Fibroblast of peridontal ligament (primary cell): Measurements from ENCODE around the gene POU6F2.

ENCODE experiments used
- DNase-seq: peaks from one replicate; pipeline ENCODE4 v3.0.0-alpha.2; 2010; ENCODE audit errors: extremely low read depth

Gene POU6F2

DNA sequence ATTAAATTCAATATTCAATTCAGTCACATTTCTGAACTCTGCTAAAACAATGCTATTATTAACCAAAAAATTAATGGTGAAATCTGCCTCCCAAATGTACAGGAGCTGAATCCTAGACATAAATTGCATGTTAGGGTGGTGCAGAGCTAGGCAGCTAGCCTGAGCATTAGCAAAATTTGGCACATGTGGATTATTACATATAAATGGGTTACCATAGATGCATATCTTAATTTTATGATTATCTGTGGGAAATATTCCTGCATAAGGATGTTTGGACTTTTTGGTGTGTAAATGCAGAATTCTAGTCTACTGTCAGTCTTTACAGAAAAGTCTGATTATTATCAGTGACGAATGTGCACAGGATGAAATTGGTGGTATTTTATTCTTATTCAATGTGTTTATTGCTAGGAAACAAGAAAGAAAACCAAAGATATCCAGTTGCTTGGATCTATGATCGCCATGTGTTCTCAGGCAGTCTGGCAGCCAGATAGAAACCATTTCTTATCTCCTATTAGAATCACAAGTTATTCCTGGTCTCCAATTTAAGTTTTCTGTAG, 150.7 kb downstream of the POU6F2 start:
- DNase-seq = no peak

DNA sequence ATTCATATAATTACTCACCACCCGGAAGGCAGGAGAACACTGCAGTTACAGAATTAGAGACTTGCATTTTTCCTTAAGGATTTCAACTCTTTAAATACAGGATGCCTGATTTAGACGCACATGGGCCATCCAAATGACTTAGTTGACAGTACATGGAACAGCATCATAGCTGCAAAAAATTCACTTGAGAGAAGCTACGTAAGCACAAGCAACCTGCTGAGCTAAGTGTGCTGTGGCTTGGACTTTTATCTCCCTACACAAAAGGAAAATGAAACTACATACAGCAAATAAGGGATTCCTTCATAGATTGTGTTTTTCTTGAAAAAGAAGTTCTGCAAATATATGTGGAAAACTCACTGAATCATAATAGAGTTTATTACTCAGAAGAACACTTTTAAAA, 152.6 kb downstream of the POU6F2 start:
- no peak for DNase-seq

DNA sequence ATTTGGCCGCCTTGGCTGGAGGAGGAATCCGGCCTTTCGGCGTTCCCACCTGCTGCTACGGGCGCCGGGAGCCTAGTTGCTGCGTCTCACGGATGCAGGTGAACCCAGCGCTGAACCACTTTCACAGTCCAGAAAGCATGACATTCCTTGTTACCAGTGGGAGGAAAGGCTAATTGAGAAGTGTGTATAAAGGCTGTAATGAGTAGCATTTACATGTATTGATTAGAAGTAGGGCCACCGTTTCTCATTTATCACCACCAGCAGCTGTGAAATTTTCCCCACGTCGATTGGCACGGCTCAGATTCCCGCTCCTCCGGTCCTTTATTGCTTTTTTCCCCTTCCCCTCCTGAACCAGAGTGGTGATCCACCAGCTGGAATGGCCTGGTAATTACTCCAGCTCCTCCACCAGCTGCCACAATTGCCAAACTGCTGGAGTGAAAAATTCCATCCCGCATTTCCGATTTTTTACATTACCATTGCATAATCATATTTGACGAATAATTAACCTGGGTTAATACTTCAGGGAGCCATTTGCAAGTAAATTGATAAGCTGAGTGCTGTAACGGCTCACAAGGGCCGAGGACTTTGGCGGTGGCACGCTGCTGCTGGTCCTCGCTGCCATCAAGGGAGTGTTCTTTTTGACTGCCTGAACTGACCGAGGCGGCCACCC, 153.3 kb downstream of the POU6F2 start:
- no peak for DNase-seq

DNA sequence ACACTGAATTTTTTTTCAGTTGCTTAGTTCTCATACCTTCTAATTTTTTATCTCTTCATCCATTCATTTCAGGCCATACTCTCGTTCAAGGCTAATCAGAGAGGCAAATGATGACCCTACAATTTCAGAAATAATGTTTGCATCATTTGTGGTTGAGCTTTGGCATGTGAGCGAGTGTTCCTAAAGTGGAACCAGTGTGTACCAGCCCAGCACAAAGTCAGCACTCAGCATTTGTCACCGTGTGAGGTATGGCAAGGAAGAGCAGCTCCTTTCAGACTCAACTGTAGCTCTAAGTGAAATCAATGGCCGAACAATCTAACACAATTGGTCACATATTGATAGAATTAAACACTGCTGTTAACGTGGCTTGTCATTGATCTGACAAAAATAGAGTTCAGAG, 154.6 kb downstream of the POU6F2 start:
- no peak for DNase-seq

DNA sequence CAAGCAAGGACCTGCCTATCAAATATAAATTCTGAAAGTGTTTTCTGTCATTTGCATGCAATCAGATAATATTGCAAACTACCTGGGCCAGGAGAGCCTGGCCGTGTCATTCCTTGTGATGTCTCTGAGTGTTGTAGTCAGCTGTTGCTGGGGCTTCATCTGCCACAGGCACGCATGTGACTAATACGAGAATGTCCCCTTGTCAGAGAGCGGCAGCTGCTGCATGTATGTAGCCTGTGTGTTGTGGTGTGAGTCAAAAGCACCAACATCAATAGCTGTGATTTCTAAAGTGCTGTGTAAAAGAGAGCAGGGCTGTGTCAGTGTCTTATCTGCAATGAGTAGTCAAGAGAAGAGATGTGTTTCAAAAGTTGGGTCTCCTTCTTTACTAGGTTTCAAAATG, 155.4 kb downstream of the POU6F2 start:
- no peak for DNase-seq

DNA sequence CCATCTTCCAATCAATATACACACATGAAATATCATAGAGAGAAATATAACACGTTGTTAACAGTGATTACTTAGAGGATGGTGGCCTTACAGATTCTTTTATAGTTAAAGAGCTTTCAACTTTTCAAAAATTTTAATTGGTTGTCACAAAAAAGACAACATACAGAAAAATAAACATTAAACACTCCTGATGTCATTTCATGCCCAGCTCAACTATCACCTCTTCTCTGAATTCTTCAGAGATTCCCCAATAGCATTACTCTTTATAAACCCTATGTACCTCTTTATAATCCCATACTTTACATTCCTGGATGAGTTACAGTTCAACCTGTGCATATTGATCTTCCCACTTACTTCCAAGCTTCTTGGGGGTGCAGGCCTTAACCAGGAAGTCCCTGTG, 159.8 kb downstream of the POU6F2 start:
- no peak for DNase-seq

DNA sequence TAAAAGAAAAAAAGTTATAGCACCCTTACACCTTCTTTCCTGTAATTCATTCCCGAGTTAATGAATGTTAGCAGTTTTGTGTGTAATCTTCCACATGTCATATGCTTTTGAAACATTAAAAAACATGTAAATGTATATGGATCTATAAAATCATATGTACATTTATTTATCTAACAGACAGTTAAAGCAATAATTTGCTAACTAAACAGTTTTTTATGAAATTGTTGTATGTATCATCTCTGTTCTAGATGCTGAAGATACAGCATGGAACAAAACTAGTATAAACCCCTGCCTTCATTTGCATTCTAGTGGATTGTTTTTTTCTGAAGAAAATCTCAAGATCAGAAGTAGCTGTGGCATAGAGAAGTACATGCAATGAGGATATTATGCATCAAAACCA, 165.0 kb downstream of the POU6F2 start:
- DNase-seq = no peak

DNA sequence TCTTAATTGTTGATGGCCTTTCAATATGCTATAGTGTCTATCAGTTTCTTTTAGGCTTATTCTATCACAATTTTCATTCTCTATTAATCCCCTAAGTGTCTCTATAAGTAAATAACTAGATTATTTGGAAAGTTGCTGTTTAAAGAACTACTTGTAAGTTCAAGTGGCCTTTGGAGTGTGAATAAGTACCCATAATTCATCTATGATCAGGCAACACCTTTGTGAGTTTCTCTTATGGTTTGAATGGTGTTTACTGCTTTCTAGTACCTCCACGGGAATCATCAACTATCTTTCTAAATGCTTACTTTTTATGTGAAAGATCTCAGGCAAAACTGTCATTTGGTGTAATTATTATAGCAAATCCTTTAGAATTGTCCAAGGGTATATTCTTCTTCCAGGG, 166.7 kb downstream of the POU6F2 start:
- no peak for DNase-seq

DNA sequence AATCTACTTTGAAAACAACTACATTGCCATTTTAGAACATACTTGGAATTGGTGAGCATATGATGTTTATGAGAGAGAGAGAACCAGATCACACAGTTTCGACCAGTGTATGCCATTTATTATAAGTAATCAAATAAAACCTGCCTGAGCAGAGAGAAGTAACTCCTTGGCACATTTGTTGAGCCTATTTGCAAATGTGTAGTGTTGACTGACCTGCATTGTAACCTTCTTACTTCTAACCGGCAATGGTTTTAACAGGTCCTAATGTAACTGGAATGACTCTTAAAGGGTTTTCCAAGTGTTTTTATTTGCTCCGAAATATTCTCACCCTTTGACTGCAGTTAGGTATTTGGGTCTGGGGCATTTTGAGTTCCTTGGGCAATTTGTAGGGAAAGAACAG, 167.6 kb downstream of the POU6F2 start:
- no peak for DNase-seq

DNA sequence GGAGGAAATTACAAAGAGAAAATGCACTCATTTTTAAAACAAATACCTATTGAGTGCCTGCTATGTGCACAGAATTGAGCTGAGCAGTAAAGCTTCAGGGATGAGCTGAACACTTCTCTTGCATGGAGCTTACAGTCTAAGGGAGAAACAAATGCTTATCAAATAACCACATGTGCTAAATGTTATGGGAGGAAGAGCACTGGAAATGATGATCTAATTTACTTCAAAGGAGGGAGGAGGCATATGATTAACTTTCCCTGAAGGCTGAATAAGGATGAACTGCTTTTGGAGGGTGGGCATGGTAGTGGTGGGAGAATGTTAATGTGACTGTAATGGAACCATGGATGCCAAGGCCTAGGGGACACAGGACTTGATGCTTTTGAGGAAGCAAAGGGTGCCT, 168.2 kb downstream of the POU6F2 start:
- DNase-seq = no peak

DNA sequence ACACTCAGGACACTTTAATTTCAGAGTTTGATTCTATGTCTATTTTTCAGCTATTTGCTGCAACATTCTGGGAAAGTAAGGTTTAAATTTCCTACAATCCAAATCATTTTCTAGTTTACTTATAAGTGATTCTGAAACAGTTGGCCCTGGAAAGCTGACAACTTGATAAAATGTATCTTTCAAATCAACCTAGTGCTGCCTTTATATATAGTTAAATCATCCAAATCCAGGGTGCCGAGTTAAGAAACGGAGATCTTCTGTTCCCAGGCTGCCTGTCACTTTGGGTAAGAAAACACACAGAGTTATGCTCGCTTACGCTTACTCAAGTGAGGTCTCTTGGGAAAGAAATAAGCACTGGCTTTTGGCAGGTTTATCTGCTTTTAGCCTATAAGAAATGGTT, 175.0 kb downstream of the POU6F2 start:
- DNase-seq = no peak

DNA sequence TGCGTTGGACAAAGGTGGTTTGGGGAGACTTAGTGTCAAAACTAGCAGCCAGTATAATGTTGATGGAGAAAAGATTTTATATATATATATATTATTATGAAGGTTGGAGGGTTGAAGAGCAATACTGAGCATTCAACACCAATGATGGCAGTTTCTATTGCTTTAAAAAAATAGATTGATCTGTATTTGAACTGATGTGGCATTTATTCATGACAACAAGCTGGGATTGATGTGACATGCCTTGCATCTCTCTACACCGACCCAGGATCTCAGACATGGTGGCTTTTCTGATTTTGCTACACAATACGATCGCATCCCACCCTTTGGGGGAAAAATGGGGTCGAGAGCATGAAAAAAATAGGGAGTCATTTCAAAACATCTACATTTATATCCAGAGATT, 175.4 kb downstream of the POU6F2 start:
- no peak for DNase-seq

DNA sequence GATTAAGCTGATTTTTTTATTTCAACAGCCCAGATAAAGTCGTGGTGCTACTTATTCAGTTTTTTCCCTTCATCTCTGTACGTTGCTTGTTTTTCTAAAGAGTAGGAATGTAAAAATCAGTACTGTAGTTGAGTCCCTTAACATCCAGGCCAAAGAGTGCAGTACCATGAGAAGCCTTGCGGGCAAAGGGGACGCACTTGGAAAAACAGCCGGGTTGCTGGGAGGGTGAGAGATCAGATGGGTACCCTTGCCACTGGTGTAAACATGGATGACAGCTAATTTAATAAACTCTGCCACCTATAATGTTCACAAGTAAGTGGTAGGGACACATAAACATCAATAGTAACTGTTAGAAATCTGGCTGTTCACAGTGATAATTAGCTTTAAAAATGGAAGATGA, 175.9 kb downstream of the POU6F2 start:
- no peak for DNase-seq

DNA sequence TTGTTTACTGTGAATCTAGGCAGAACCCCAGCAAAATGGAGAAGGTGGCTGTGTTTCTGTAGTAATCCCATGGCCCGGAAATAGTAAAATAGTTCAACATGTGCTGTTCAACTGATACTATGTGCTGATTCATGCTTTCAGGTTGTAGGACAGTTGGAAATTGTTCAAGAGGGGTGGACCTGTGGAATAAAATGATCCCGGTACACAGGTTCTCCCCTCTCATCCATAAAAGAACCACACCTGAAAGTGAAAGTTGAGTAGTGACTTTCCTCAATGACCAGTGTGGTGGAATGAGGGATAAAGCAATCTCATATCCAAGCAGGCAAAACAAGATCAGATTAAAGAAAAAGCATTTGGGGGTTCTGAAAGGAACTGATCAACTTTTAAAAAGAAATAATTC, 177.1 kb downstream of the POU6F2 start:
- DNase-seq = no peak

DNA sequence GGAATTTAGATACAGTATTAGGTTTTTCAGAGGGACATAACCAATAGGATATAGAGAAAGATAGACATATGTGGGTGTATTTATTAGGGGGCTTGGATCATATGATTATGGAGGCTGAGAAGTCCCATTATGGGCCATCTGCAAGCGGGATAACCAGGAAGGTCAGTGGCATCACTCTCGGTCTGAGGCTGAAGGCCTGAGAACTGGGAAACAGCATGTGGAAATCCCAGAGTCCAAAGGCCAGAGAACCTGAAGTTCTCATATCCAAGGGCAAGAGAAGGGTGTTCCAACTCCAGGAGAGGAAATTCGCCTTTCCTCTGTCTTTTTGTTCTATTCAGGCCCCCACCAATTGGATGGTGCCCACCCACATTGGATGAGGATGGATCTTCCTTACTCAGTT, 180.7 kb downstream of the POU6F2 start:
- DNase-seq = no peak

DNA sequence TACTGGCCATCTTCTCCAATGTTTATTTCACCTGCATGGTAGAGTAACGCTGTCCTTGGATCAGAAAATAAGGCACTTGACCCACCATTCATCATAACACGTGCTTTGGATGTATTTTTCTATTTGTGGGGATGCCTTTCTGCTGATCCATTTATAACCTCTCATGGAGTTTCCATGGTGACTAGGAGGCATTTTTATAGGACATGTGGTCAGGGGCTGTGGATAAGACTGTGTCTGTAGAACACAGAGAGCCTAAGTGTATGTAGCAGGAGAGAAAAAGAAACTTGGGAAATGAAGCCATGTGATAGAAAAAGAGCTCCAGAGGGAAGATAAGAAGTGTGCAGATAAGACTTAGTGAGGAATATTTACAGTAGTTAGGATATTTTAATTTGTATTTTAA, 184.2 kb downstream of the POU6F2 start:
- DNase-seq = no peak

DNA sequence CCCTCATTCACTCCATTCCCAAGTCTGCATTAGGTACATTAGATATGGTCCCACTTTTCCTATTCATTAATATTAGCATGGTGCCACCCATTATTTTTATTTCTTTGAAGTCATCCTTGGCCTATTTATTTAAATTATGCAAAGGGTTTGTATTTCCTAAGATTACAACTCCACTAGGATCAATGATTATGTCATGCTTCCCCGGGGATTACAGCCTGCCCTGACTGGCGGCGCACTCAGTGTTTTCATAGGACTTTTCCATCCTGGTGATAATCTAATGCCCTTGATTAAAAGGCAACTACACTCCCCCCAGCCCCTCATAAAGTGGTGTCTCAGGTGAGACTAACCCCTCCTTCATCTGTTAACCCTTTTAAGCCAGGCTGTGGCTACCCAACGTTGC, 187.2 kb downstream of the POU6F2 start:
- no peak for DNase-seq

DNA sequence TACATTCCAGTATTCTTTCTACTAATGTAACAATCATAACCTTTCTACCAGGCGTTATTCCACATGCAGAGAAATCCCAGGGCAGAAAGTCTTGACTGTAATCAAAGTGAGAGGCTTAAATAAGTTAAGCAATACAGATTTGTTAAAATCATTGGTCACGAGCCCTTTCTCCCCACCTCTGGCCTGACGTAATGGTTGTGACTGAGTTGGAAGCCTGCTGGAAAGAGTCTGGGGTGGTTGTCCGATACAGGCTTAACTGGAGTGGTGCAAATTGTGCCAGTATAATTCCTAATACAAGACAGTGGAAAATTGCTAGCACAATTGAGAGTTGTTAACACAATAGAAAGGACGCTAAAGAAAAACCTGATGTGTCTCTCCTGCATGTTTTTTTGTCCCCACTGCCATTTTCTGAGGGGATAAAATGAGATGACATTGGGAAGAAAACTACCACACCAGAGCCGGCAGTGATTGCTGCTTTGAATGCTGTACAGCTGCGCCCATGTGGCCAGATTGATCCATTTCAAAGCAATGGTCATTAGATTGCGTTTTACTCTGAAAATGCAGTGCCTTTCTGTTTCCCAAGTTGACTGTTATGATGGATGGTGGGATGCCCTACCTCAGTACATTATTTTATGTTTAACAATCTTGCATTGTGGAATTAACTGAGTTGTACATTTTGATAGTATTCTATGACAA, 190.8 kb downstream of the POU6F2 start:
- no peak for DNase-seq

DNA sequence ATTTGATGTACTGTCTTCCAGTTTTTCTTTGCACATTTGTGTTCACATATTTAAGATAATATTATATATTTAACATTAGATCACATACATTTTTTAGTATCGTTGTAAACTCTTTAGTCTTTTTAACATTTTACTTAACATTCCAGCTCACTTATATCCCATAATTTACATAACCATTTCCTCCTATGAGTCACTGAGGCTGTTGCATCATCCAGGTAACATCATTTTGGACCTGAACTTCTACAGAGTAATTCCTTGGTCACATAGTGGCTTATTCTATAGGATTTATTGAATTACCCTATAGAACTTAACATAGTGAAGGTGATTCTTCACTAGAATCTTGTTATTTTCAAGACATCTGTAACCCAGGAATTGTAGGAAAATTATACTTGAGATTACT, 194.4 kb downstream of the POU6F2 start:
- no peak for DNase-seq

DNA sequence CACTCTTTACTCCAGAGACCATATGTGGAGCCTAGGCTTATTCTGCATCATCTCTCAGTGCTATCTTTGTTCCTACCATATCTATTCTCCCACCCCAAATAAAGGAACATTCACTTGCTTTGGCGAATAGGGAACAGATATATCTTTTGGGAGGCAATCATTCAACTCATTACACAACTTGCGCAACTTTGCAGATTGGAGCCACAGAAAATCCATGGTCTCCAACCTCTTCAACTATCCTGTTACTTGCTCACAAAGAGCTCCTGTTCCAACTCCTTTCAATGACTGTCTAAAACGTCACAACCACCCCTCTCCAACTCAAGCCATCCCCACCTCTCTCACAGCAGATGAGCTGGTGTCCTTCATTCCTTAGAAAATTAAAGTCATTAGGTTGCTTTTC, 203.7 kb downstream of the POU6F2 start:
- no peak for DNase-seq

DNA sequence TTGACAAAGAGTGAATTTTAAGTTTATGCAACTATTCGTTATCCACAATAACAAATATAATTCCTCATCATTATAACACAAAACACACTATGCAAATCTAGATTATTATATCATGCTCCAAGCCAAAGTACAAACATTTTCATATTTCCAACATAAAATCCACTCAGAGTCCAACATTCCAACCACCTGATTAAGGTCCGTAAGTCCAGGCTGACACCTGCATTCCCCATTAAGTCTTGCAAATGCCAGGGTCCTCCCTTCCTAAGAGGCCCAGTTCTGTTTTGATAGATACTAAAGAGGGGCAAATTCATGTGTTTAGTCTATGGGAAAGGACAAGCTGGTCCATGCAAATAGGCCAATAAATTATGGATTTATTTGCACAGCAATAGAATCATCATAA, 206.1 kb downstream of the POU6F2 start:
- DNase-seq = no peak

DNA sequence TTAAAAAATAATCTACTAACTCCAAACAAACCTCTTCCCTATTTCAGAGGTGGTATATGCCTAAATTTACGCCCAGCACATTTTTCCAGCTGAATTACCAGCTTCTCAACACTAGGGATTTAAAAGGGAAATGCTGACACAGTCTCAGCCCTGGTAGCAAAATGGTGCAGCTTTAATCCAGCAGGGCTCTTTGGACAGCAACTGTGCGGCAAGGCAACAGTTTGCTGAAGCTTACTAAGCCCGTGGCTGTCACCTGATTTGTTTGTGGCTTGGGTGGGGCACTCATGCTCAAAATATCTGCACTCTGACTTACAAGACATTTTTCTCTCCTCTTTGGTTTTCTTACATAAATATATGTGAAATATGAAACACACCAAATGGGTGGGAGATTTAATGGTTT, 206.7 kb downstream of the POU6F2 start:
- no peak for DNase-seq

DNA sequence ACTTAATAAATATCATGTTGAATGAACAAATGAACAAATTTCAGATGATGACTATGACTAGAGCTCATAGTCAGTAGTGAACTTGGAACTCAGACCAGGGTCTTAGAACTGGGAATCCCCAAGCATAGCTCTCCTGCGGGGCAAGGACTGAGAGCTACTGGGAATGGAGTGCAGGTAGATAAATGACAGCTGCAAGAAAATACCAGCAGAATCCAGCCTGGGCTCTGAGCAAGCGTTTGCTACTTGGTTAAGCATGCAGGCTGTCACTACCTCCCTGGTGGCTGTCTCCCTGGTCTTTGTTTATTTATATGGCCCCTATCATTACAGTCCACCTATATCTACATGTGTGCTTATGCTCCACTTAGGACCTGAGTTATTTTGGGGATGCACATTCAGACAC, 208.4 kb downstream of the POU6F2 start:
- no peak for DNase-seq

DNA sequence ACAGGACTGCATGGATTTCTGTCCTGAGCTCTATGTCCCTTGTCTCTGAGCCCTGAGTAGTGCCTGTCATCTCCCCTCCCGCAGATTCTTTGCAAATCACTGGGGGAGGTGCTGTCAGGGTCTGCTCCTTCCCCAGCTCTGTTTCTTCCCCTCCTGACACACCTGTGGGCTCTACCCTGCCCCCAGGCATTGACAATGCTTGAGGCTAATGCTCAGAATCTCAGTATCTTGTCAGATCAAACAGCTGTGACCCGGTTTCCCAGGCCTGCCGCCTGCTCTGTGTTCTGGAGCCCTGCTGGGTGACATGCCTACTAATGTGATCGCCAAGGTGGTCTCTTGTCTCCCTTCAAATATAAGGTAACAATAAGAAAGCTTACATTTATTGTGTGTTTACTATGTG, 209.0 kb downstream of the POU6F2 start:
- no peak for DNase-seq
